ENCODE results near the gene FMO2. TPM values are rescaled to one million over a fixed set of nuclear protein-coding genes. Genes with fewer than 3 reads are reported as not detected.

The FMO2 gene
- total RNA-seq, 1 donor from 2014 or later = not detected

GRCh38 chr1:171206978-171207355 is 21.9 kb downstream of the FMO2 start:
- no peaks in the 10 kb centered on the region for H3K4me1 Mint-ChIP-seq (ENCODE audit: low read depth, unreplicated experiment)
- H3K36me3 Mint-ChIP-seq (ENCODE audit: unreplicated experiment) = no peaks in the 10 kb centered on the region
- DNase-seq = no peak
- no peak overlapping the region for H3K27ac Mint-ChIP-seq (ENCODE audit: unreplicated experiment)
- no peak overlapping the region for H3K4me3 Mint-ChIP-seq (ENCODE audit: unreplicated experiment)
- H3K9me3 Mint-ChIP-seq (ENCODE audit: unreplicated experiment) = no peaks in the 10 kb centered on the region
- peaks cover under 1% of the 10 kb centered on the region for H3K27me3 Mint-ChIP-seq (ENCODE audit: unreplicated experiment)
- TF ChIP-seq, protein P1, sequence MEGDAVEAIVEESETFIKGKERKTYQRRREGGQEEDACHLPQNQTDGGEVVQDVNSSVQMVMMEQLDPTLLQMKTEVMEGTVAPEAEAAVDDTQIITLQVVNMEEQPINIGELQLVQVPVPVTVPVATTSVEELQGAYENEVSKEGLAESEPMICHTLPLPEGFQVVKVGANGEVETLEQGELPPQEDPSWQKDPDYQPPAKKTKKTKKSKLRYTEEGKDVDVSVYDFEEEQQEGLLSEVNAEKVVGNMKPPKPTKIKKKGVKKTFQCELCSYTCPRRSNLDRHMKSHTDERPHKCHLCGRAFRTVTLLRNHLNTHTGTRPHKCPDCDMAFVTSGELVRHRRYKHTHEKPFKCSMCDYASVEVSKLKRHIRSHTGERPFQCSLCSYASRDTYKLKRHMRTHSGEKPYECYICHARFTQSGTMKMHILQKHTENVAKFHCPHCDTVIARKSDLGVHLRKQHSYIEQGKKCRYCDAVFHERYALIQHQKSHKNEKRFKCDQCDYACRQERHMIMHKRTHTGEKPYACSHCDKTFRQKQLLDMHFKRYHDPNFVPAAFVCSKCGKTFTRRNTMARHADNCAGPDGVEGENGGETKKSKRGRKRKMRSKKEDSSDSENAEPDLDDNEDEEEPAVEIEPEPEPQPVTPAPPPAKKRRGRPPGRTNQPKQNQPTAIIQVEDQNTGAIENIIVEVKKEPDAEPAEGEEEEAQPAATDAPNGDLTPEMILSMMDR (IDR thresholded peaks at IDR 0.05; ENCODE audit: partially characterized antibody, unreplicated experiment) = no peak

DNA sequence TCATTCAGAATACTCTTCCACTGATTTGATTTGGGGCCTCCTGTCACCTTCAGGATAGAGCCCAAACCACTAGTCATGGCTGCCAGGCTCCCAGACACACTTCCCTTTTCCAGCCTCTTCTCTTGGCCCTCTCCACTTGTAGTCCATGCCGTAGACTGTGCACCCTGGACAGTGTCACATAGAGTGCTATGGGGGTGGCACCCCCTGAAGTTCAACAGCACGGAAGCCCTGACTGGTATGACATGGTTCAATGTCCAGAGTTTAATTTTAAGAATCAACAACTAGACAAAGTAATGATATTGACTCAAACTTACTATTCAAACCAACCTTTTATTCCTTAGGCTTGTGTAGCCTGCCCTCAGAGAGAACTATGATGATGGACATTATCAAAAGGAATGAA is 22.3 kb downstream of the FMO2 start:
- Mint-ChIP-seq H3K4me3 (ENCODE audit: unreplicated experiment) (no peak overlapping the region), H3K9me3 (ENCODE audit: unreplicated experiment) (no peaks in the 10 kb centered on the region), H3K27me3 (ENCODE audit: unreplicated experiment) (no peaks in the 10 kb centered on the region), H3K4me1 (ENCODE audit: low read depth, unreplicated experiment) (no peaks in the 10 kb centered on the region), H3K27ac (ENCODE audit: unreplicated experiment) (no peak overlapping the region), H3K36me3 (ENCODE audit: unreplicated experiment) (no peaks in the 10 kb centered on the region)
- DNase-seq = no peak
- TF ChIP-seq, protein P1 (IDR thresholded peaks at IDR 0.05; ENCODE audit: partially characterized antibody, unreplicated experiment) = no peak

- H3K4me3 Mint-ChIP-seq (ENCODE audit: unreplicated experiment) = no peak overlapping the region
- H3K27me3 Mint-ChIP-seq (ENCODE audit: unreplicated experiment) = no peaks in the 10 kb centered on the region
- no peak overlapping the region for H3K27ac Mint-ChIP-seq (ENCODE audit: unreplicated experiment)
- no peak for DNase-seq
- no peaks in the 10 kb centered on the region for H3K9me3 Mint-ChIP-seq (ENCODE audit: unreplicated experiment)
- no peaks in the 10 kb centered on the region for H3K36me3 Mint-ChIP-seq (ENCODE audit: unreplicated experiment)
- TF ChIP-seq, protein P1 (IDR thresholded peaks at IDR 0.05; ENCODE audit: partially characterized antibody, unreplicated experiment) = no peak
- no peaks in the 10 kb centered on the region for H3K4me1 Mint-ChIP-seq (ENCODE audit: low read depth, unreplicated experiment)
Observed at GRCh38 chr1:171210355-171210754, 25.3 kb downstream of the FMO2 start.

GRCh38 chr1:171212607-171213351 is 27.7 kb downstream of the FMO2 start:
- Mint-ChIP-seq H3K4me1 (ENCODE audit: low read depth, unreplicated experiment) (no peaks in the 10 kb centered on the region), H3K9me3 (ENCODE audit: unreplicated experiment) (no peaks in the 10 kb centered on the region), H3K27me3 (ENCODE audit: unreplicated experiment) (no peaks in the 10 kb centered on the region), H3K4me3 (ENCODE audit: unreplicated experiment) (no peak overlapping the region), H3K36me3 (ENCODE audit: unreplicated experiment) (no peaks in the 10 kb centered on the region), H3K27ac (ENCODE audit: unreplicated experiment) (no peak overlapping the region)
- TF ChIP-seq, protein P1 (IDR thresholded peaks at IDR 0.05; ENCODE audit: partially characterized antibody, unreplicated experiment) = no peak
- no peak for DNase-seq

Data from glutamatergic neuron (in vitro differentiated cells).